NB4 (cell line): Measurements from ENCODE around the gene CYP19A1.

Source experiments
- DNase-seq: peaks from one replicate; pipeline ENCODE4 v3.0.0; 2010; ENCODE audit warnings: low read depth
- H3K4me3 ChIP-seq: one replicate; pipeline ENCODE4 v1.5.1; 2011; ENCODE audit warnings: mild to moderate bottlenecking, low read depth, low read length, moderate library complexity
- MYC ChIP-seq: IDR thresholded peaks from 2 replicates; pipeline ENCODE4 v1.6.1; 2011; ENCODE audit warnings: low read depth, low read length
- POLR2A ChIP-seq: IDR thresholded peaks from 2 replicates; pipeline ENCODE4 v1.6.1; 2011; ENCODE audit warnings: mild to moderate bottlenecking; ENCODE audit not compliant: insufficient read length; ENCODE audit errors: extremely low read depth
- TF ChIP-seq, protein P1 (sequence below): IDR thresholded peaks from one replicate; pipeline ENCODE4 v1.5.1; 2012; ENCODE audit warnings: low read depth, low read length
- TF ChIP-seq, protein P2 (sequence below): IDR thresholded peaks from 2 replicates; pipeline ENCODE4 v1.6.1; 2011; ENCODE audit warnings: low read depth, low read length

The CYP19A1 gene

GRCh38 chr15:51315726-51316125 lies 22.7 kb downstream of the CYP19A1 start:
- no peak for TF ChIP-seq POLR2A
- TF ChIP-seq, protein P1, sequence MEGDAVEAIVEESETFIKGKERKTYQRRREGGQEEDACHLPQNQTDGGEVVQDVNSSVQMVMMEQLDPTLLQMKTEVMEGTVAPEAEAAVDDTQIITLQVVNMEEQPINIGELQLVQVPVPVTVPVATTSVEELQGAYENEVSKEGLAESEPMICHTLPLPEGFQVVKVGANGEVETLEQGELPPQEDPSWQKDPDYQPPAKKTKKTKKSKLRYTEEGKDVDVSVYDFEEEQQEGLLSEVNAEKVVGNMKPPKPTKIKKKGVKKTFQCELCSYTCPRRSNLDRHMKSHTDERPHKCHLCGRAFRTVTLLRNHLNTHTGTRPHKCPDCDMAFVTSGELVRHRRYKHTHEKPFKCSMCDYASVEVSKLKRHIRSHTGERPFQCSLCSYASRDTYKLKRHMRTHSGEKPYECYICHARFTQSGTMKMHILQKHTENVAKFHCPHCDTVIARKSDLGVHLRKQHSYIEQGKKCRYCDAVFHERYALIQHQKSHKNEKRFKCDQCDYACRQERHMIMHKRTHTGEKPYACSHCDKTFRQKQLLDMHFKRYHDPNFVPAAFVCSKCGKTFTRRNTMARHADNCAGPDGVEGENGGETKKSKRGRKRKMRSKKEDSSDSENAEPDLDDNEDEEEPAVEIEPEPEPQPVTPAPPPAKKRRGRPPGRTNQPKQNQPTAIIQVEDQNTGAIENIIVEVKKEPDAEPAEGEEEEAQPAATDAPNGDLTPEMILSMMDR, result no peak
- no peak for TF ChIP-seq MYC
- TF ChIP-seq, protein P2, sequence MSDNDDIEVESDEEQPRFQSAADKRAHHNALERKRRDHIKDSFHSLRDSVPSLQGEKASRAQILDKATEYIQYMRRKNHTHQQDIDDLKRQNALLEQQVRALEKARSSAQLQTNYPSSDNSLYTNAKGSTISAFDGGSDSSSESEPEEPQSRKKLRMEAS, result no peak
- no peak for DNase-seq
- no peak overlapping the region for H3K4me3 ChIP-seq

GRCh38 chr15:51314391-51315337 lies 23.7 kb downstream of the CYP19A1 start:
- H3K4me3 ChIP-seq, result no peak overlapping the region
- TF ChIP-seq, protein P1, result no peak
- TF ChIP-seq POLR2A, result no peak
- TF ChIP-seq MYC, result no peak
- TF ChIP-seq, protein P2, result no peak
- DNase-seq, result no peak

DNA sequence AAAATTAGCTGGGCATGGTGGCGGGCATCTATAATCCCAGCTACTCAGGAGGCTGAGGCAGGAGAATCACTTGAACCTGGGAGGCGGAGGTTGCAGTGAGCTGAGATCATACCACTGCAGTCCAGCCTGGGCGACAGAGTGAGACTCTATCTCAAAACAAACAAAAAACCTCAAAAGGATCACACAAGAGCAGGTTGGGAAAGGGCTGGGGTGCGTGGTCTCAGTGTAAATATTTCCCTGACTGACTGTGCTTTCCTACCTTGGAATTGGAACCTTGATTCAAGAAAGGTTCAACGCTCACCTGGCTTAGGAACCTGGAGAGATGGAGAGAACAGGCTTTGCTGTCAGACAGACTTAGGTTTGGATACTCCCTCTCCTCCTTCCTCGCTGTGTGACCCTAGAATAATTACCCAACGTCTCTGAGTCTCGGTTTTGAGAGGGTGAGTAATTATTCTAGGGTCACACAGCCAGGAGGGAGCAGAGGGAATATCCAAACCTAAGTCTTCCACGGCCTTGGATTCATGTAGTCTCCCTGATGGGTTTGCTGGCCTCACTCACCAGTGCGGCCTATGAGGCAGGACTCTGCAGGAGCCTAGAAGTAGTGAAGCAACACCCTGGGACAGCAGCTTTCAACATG lies 24.6 kb downstream of the CYP19A1 start:
- TF ChIP-seq POLR2A, result no peak
- TF ChIP-seq, protein P1, result no peak
- TF ChIP-seq, protein P2, result no peak
- TF ChIP-seq MYC, result no peak
- DNase-seq, result no peak
- H3K4me3 ChIP-seq, result no peak overlapping the region

DNA sequence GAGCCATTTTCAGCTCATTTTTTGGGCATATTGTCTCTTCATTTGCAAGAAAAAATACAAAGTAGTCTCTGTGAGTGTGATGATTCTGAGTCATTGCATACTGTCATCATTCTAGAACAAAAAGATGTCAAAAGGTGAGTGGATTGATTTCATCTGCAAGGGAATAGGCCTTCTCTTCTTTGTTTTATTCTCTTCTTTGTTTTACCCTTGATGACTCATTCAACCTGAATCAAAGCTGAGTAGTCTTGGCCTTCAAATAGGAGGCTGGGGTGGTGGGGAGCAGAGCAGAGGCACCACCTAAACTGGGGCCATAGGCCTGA lies 25.4 kb downstream of the CYP19A1 start:
- DNase-seq, result no peak

More for the DNA sequence above, 25.4 kb downstream of the CYP19A1 start:
- TF ChIP-seq MYC, result no peak
- TF ChIP-seq, protein P1, result no peak
- TF ChIP-seq, protein P2, result no peak
- TF ChIP-seq POLR2A, result no peak
- no peak overlapping the region for H3K4me3 ChIP-seq
